ENCODE data around the gene CDC5L.
A peak's percentile ranks its signal among the peaks of the same experiment; 100 is the strongest.
"Not testable (repeated sequence)": the region's sequence is repeated elsewhere in the genome, so short reads cannot be mapped to it uniquely, and the experiment has no call there.

Gene CDC5L

DNA sequence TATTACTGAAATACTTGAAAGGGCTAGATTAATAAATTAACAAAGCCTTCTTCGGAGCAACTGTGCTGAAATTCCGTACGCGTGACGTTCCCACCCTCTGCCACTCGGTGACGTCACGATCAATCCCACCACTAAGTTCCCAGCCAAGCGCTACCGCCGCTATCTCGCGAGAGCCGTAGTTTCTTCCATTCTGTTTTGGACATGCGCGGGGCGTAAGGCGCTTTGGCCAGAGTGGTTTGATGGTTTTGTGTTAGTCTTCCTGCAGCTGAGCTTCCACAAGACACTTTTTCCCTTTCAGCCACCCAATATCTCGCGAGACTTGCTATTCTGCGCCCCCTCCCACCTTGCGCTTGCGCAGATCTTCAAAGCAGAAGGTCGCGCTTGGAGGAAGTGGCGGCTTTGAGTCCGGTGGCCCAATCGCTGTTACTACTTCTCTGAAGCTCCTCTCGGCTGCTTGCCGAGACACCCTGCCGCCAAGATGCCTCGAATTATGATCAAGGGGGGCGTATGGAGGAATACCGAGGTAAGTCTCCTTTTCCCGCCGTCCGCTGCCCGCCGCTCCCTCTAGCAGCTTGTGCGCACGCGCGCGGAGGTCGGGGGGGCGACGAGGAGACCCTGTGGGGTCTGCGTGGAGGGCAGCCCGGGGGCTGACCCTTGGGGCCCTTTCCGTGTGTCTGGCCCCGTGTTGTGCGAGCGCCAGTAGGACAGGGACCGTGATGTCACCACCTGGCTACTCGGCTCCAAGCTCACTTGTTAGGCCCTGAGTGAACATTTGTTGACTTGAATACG is at the start of gene CDC5L:
Gene CDC5L, plus strand, starts transcription at position 361 of the 789 bp plus-strand sequence. Its CDS starts 118 bp downstream, at position 479.
- DNase-seq = peak; percentile 97

DNA sequence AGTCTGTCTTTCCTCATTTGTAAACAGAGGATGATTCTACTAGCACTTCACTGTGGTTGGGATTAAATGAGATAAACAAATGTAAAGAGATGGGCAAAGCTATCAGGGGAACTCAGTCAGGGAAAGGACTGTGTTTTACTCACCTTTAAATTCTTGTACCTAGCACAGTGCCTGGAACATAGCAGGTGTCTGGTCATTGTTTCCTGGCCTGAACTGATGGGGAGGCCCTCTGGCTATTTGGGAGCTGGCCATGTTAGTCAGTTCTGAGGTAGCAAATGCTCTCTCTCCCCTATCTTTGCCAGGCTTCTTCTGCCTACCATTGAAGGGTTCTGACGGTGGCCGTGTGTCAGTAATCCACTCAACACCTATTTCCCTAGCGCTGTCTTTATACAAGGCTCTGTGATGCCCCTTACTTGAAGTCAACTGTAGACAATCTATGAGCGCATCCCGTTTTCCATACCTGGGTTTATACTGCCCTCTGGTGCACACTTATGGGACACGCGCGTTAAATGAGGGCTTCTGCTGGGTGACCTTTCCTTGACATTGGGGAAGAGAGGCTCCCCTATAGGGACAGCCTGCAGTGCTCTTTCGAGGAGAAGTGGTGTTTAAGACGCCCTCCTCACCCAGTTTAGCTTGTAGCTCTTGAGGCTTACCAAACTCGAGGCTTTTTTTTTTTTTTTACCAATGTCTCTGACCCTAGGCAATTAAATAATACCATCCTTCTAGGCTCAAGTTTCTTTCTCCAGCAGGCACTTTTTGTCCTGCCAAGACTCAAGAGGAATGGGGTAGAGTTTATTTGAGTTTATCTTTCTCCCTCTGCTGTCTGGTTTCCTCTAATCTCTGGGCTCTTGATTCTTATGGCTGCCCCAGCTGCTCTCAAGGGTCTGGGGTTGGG is 49.0 kb upstream of the CDC5L start:
- peak; percentile 56 for DNase-seq

GRCh38 chr6:44339301-44339700 is 48.2 kb upstream of the CDC5L start:
- no peak for DNase-seq

DNA sequence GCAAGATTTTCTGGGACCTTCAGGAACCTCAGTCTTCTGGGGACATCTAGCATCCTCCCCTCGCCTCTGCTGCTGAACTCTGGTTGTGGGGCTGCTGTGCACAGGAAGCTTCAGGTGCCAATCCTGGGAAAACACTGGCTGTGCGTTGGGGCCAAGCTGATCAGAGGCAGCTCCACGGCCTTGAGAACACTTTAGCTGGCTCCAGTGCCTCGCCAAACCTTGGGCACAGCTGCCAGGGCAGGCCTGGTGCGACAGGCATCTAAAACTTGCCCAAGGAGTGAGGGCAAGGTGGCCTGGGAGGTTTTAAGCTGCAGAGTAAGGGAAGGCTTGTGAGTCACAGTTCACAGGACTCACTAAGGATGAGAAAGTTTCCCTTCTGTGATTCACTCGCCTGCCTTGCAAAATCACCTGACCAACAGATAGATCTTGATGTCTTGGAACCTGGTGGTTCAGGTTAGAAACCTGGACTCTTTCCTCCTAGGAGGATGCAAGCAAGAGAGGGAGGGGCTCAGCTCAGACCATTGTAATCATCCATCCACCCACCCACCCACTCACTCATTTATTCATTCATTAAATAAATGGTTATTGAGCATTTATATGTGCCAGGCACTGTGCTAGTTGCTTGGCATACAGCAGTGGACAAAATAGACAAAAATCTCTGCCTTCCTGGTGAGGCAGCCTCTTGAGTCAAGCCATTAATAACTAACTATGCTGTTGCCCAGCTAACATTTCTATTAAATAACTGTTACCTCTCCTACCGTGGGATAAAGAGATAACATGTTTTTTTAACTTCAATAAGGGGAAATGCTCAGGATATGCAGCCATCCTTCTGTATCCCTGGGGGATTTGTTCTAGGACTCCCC is 47.5 kb upstream of the CDC5L start:
- DNase-seq = no peak

- DNase-seq = no peak
Observed at GRCh38 chr6:44341095-44341890, 46.2 kb upstream of the CDC5L start.

GRCh38 chr6:44342052-44342451 is 45.5 kb upstream of the CDC5L start:
- DNase-seq = no peak

DNA sequence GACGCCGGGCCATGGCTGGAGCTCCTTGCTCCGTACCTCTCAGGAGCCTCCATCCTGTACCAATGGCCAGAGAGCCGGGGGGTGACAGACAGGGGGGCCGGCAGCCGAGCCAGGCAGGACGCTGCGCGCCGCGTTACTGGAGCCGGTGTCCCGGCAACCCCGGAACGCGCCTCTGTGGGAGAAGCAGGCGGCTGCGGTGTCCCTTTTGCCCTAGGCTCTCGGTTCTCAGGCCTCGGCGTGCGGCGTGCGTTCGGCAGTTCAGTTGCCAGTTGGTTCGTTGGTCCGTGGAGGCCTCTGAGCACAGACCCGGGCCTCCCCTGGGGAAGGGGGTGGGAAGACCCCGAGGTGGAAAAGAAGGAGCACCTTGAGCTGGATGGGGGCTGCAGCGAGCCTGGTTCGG is 45.0 kb upstream of the CDC5L start, which contains the start of gene SPATS1:
Gene SPATS1, plus strand, starts transcription at position 162 of the 400 bp plus-strand sequence. CDS start 446 bp downstream, outside the sequence.
- DNase-seq = no peak

GRCh38 chr6:44346818-44347217 is 40.7 kb upstream of the CDC5L start:
- DNase-seq = not testable (repeated sequence)

- no peak for DNase-seq
Observed at GRCh38 chr6:44349904-44350649, 37.4 kb upstream of the CDC5L start.

GRCh38 chr6:44350650-44350994 is 36.9 kb upstream of the CDC5L start:
- DNase-seq = not testable (repeated sequence)

DNA sequence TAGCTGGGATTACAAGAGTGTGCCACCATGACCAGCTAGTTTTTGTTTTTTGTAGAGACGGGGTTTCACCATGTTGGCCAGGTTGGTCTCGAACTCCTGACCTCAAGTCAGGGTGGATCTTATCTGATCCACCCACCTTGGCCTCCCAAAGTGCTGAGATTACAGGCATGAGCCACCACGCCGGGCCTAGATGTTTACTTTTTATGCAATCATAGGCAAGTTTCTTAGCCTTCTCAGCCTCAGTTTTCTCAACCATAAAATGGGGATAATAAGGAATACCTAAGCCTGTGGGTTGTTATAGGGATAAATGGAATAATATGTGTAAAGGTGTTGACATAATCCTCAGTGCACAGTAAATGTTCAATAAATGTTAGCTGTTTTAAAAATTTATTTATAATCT is 35.2 kb upstream of the CDC5L start:
- no peak for DNase-seq

- DNase-seq = no peak
Observed at GRCh38 chr6:44353336-44353735, 34.2 kb upstream of the CDC5L start.

GRCh38 chr6:44355640-44356039 is 31.9 kb upstream of the CDC5L start:
- no peak for DNase-seq

DNA sequence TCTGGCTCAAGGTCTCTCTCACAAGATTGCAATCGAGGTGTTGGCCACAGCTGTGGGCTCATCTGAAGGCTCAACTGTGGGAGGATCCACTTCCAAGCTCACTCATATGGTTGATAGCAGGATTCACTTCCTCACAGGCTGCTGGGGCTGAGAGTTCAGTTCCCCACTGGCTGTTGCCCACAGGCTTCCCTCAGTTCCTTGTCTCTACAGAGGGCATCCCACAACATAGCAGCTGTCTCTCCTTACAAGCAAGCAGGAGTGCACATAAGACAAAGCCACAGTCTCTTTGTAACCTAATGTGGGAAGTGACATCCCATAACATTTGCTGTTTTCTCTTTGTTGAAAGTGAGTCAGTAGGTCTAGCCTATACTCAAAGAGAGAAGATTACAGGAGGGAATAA is 31.0 kb upstream of the CDC5L start:
- no peak for DNase-seq

DNA sequence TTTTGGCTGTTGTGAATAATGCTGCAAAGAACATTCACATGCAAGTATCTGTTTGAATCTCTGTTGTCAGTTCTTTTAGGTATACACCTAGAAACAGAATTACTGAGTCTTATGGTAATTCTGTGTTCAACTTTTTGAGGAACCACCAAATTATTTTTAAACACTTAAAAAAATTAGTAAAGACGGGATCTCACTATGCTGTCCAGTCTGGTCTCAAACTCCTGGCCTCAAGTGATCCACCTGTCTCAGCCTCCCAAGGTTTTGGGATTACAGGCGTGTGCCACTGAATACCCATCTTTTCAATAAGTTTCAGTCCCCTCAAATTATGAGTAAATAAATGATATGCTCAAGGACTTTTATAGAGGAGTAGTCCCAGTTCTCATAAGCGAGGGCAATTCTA is 27.5 kb upstream of the CDC5L start:
- no peak for DNase-seq

GRCh38 chr6:44361947-44362346 is 25.6 kb upstream of the CDC5L start:
- no peak for DNase-seq

GRCh38 chr6:44363377-44363926 is 24.1 kb upstream of the CDC5L start:
- DNase-seq = no peak

DNA sequence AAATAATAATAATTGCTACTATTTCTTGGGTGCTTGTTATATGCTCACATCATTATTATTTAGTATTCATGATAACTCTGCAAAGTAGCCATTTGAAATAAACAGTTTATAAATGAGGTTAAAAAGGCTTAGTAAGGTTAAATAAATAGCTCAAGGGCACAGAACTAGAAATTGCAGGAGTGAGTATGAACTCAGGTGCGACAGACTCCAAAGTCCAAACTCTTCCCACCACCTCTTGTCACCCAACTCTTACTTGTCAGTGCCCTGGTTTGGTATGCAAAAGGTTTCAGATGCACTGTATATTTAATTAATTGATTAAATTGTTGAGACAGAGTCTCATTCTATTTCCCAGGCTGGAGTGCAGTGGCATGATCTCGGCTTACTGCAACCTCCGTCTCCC is 20.7 kb upstream of the CDC5L start:
- DNase-seq = no peak

DNA sequence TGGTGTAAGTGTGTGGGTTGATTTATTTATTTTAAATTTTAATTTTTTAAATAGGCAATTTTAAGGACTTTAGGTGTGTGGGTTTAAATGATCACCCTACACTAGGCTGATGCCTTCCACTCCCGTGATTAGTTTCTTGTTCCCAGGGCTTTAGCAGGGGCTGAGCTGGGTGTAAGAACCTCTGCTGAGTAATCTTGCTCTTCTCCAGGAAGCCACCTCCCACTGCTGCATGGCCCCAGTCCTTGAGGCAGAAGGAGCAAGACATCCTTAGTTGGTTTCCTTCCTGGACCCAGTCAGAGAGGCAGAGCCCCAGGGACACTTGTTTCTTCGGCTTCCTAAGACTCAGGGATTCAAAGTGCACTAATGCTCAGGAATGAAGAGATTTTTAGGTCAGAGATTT is 19.8 kb upstream of the CDC5L start:
- no peak for DNase-seq

DNA sequence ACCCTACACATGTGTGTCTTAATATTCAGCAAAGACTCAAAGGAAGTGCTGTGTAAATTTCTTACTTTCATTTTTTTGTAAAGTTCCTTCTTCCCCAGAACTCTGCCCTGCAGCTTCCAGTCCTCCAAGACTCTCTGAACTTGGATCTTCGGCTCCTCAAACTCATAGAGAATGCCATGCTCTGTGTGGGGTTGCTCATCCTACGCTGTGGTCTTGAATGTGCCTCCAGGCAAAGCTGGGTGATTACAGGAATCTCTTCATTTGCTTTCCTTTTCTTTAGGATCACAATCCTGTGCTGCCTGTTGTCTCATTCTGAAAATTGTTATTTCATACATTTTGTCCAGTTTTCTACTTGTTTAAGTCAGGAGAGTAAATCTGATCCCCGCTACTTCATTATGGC is 14.5 kb upstream of the CDC5L start:
- DNase-seq = no peak

DNA sequence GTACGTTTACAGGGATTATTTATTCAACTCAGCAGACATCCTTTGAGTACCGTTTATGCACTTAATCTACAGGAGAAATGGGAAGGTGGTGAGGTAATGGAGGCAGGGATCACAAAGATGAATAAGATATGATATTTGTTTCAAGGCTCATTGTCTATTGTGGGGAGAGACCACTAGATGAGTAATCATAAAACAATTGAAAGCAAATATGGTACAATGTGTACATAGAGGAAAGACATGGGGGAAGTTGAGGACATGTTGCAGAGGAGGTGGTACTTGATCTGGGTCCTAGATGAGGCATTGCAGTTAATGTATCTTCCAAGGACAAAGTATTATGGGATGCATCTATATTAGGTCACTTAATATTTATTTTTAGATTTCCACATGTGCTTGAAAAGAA is 13.7 kb upstream of the CDC5L start:
- no peak for DNase-seq
